Natural killer cell (primary cell): ENCODE results near the gene GARRE1. TPM values are rescaled to one million over a fixed set of nuclear protein-coding genes. Genes with fewer than 3 reads are reported as not detected.

Experiments used
- ATAC-seq, 3 donors: fragments of 150-1000 bp in 2 of 3; fragments of 200-7000 bp in 1 of 3; cut with Tn5 transposase; 1 replicate in 1 of 3; 2 replicates in 2 of 3; pipeline ENCODE4 v1.10.0; 2021; ENCODE audit warnings: mild to moderate bottlenecking in 2 of 3, moderate library complexity in 2 of 3
- DNase-seq, 2 donors: peaks; one replicate each; pipeline versions ENCODE4 v3.0.0 to v3.0.0-alpha.2; 2013 to 2021; ENCODE audit warnings: mixed read lengths in 1 of 2
- H3K27ac ChIP-seq: one replicate; pipeline ENCODE4 v1.5.1; 2013; ENCODE audit warnings: mild to moderate bottlenecking, low read length
- H3K27me3 ChIP-seq: one replicate; pipeline ENCODE4 v1.6.1; 2013; ENCODE audit warnings: low read length; ENCODE audit not compliant: control insufficient read depth, insufficient read depth
- H3K36me3 ChIP-seq: one replicate; pipeline ENCODE4 v1.6.1; 2013; ENCODE audit warnings: low read length; ENCODE audit not compliant: control insufficient read depth, insufficient read depth
- H3K4me1 ChIP-seq: one replicate; pipeline ENCODE4 v1.6.1; 2013; ENCODE audit warnings: low read length; ENCODE audit not compliant: control insufficient read depth, insufficient read depth
- H3K4me3 ChIP-seq: one replicate; pipeline ENCODE4 v1.5.1; 2013; ENCODE audit warnings: low read length
- H3K9me3 ChIP-seq: one replicate; pipeline ENCODE4 v1.6.1; 2013; ENCODE audit warnings: low read length; ENCODE audit not compliant: control insufficient read depth, insufficient read depth
- H3K27ac Mint-ChIP-seq, 2 donors: one replicate each; pipeline ENCODE4 v1.8.0; 2022; ENCODE audit warnings: mild to moderate bottlenecking in 2 of 2, mixed read lengths in 2 of 2, moderate library complexity in 1 of 2
- H3K27me3 Mint-ChIP-seq, 2 donors: one replicate each; pipeline ENCODE4 v1.8.0; 2022; ENCODE audit warnings: low read depth in 2 of 2, mixed read lengths in 2 of 2
- H3K36me3 Mint-ChIP-seq: one replicate; pipeline ENCODE4 v1.8.0; 2022; ENCODE audit warnings: mixed read lengths
- H3K4me1 Mint-ChIP-seq, 2 donors: one replicate each; pipeline ENCODE4 v1.8.0; 2022; ENCODE audit warnings: mixed read lengths in 2 of 2
- H3K4me3 Mint-ChIP-seq: one replicate; pipeline ENCODE4 v1.8.0; 2022; ENCODE audit warnings: mild to moderate bottlenecking, moderate library complexity, mixed read lengths
- H3K9me3 Mint-ChIP-seq, 2 donors: one replicate each; pipeline ENCODE4 v1.8.0; 2022; ENCODE audit warnings: mixed read lengths in 2 of 2
- CTCF ChIP-seq: fragments of 200-600 bp; IDR thresholded peaks from one replicate; pipeline ENCODE4 v1.8.0; 2022; ENCODE audit warnings: antibody characterized with exemption
- WGBS: methylation state at CpG from one replicate; pipeline ENCODE4 v1.1.7; 2013; ENCODE audit warnings: missing lambda C conversion rate; ENCODE audit not compliant: insufficient coverage; 5-methylcytosine and 5-hydroxymethylcytosine counted together
- intact Hi-C: fragments of 100-400 bp; cut with micrococcal nuclease; formaldehyde crosslinking; loops from one replicate; pipeline ENCODE4 v1.14.2; 2022
- total RNA-seq, 4 donors: library from RNA; stranded (reverse); fragments of 120-200 nt in 1 of 4; gene quantifications; one replicate each; pipeline versions ENCODE4 v1.2.3 to v1.2.4, GENCODE V29; 2013 to 2022

Gene GARRE1
- total RNA-seq, 3 donors from 2014 or later (not counting 1 experiment from before 2014, with no cell fraction given): 21.9 to 29.2 (median 22.0) TPM

GRCh38 chr19:34243876-34244578 is 10.3 kb upstream of the GARRE1 start:
- Mint-ChIP-seq H3K4me3 (no peak overlapping the region), H3K4me1 (no peaks in the 10 kb centered on the region), H3K27ac (no peak overlapping the region), H3K9me3 (no peaks in the 10 kb centered on the region), H3K36me3 (no peaks in the 10 kb centered on the region), H3K27me3 (no peaks in the 10 kb centered on the region)
- DNase-seq: no peak
- WGBS: 93% methylated on average over 16 of the region's 17 CpGs
- Histone ChIP-seq H3K4me1 (no peaks in the 10 kb centered on the region), H3K27me3 (no peaks in the 10 kb centered on the region), H3K36me3 (no peaks in the 10 kb centered on the region), H3K4me3 (no peak overlapping the region), H3K27ac (no peak overlapping the region), H3K9me3 (no peaks in the 10 kb centered on the region)
- intact Hi-C loops: no loop called here
- TF ChIP-seq CTCF: no peak
- ATAC-seq: no peak

DNA sequence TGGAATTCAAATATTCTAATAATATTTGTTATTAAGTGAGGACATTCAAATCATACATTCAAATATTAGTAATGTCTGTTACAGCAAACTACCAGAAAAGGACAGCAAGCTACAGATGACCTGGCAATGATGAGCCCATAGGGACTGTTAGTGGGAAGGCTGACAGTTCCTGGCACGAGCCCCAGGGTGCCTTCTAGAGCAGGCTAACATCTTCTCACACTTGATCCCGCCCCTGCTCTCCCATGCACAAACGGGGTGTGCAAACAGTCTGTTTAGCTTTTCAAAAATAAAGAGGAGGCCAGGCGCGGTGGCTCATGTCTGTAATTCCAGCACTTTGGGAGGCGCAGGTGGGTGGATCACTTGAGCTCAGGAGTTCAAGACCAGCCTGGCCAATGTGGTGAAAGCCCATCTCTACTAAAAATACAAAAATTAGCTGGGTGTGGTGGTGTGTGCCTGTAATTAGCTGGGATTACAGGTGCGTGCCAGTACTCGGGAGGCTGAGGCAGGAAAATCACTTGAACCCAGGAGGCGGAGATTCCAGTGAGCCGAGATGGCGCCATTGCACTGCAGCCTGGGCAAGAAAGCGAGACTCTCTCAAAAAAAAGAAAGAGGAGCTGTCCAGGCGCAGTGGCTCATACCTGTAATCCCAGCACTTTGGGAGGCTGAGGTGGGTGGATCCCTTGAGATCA is 9.6 kb upstream of the GARRE1 start:
- DNase-seq: no peak
- intact Hi-C loops: no loop called here
- TF ChIP-seq CTCF: no peak
- no peak overlapping the region for H3K4me3 Mint-ChIP-seq
- no peaks in the 10 kb centered on the region for H3K27me3 ChIP-seq
- ATAC-seq: no peak
- no peak overlapping the region for H3K27ac Mint-ChIP-seq
- no peaks in the 10 kb centered on the region for H3K36me3 ChIP-seq
- WGBS: 90% methylated on average over 13 of the region's 13 CpGs
- H3K9me3 Mint-ChIP-seq: no peaks in the 10 kb centered on the region
- H3K27me3 Mint-ChIP-seq: no peaks in the 10 kb centered on the region
- no peaks in the 10 kb centered on the region for H3K9me3 ChIP-seq
- no peak overlapping the region for H3K27ac ChIP-seq
- no peaks in the 10 kb centered on the region for H3K36me3 Mint-ChIP-seq
- no peak overlapping the region for H3K4me3 ChIP-seq
- no peaks in the 10 kb centered on the region for H3K4me1 Mint-ChIP-seq
- H3K4me1 ChIP-seq: no peaks in the 10 kb centered on the region

- H3K36me3 ChIP-seq: no peaks in the 10 kb centered on the region
- Mint-ChIP-seq H3K4me3 (no peak overlapping the region), H3K9me3 (no peaks in the 10 kb centered on the region), H3K27ac (no peak overlapping the region), H3K27me3 (no peaks in the 10 kb centered on the region), H3K4me1 (no peaks in the 10 kb centered on the region), H3K36me3 (no peaks in the 10 kb centered on the region)
- no peaks in the 10 kb centered on the region for H3K27me3 ChIP-seq
- ATAC-seq: no peak
- 87% methylated on average over 4 of the region's 4 CpGs for WGBS
- DNase-seq: no peak
- H3K4me3 ChIP-seq: no peak overlapping the region
- H3K27ac ChIP-seq: no peak overlapping the region
- no peaks in the 10 kb centered on the region for H3K4me1 ChIP-seq
- no peak for TF ChIP-seq CTCF
- no peaks in the 10 kb centered on the region for H3K9me3 ChIP-seq
- intact Hi-C loops: no loop called here
Measured at GRCh38 chr19:34246340-34246739, 8.0 kb upstream of the GARRE1 start.
